Measurements from ENCODE around the gene ERP27. TPM values are rescaled to one million over a fixed set of nuclear protein-coding genes. Genes with fewer than 3 reads are reported as not detected.

Gene ERP27
- total RNA-seq, 1 donor from 2014 or later: not detected

DNA sequence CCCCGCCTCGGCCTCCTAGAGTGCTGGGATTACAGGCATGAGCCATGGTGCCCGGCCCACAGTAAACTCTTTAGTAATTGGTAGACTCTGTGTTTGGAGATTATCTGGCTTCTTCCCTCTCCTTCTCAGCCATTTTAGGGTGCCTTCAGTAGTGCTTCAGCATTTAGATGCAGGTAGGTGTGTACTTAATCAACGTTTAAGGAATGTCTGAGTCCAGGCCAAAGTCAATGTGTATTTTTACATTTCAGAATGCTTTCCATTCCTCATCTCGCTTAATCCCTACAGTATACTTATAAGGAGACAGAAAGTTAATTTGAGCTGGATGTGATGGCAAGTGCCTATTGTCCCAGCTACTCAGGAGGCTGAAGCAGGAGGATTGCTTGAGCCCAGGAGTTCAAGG lies 32.2 kb downstream of the ERP27 start:
- H3K4me3 Mint-ChIP-seq: no peak overlapping the region
- no peaks in the 10 kb centered on the region for H3K27me3 Mint-ChIP-seq (ENCODE audit: low read depth)
- no peak overlapping the region for H3K27ac Mint-ChIP-seq (ENCODE audit: unreplicated experiment)
- peaks cover 8% of the 10 kb centered on the region for H3K9me3 Mint-ChIP-seq
- H3K36me3 Mint-ChIP-seq (ENCODE audit: low read depth): no peaks in the 10 kb centered on the region
- peaks cover 15% of the 10 kb centered on the region for H3K4me1 Mint-ChIP-seq
- no peak for DNase-seq (ENCODE audit: low read depth, low spot score)
- TF ChIP-seq, protein P1, sequence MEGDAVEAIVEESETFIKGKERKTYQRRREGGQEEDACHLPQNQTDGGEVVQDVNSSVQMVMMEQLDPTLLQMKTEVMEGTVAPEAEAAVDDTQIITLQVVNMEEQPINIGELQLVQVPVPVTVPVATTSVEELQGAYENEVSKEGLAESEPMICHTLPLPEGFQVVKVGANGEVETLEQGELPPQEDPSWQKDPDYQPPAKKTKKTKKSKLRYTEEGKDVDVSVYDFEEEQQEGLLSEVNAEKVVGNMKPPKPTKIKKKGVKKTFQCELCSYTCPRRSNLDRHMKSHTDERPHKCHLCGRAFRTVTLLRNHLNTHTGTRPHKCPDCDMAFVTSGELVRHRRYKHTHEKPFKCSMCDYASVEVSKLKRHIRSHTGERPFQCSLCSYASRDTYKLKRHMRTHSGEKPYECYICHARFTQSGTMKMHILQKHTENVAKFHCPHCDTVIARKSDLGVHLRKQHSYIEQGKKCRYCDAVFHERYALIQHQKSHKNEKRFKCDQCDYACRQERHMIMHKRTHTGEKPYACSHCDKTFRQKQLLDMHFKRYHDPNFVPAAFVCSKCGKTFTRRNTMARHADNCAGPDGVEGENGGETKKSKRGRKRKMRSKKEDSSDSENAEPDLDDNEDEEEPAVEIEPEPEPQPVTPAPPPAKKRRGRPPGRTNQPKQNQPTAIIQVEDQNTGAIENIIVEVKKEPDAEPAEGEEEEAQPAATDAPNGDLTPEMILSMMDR (conservative IDR thresholded peaks at IDR 0.05): no peak

DNA sequence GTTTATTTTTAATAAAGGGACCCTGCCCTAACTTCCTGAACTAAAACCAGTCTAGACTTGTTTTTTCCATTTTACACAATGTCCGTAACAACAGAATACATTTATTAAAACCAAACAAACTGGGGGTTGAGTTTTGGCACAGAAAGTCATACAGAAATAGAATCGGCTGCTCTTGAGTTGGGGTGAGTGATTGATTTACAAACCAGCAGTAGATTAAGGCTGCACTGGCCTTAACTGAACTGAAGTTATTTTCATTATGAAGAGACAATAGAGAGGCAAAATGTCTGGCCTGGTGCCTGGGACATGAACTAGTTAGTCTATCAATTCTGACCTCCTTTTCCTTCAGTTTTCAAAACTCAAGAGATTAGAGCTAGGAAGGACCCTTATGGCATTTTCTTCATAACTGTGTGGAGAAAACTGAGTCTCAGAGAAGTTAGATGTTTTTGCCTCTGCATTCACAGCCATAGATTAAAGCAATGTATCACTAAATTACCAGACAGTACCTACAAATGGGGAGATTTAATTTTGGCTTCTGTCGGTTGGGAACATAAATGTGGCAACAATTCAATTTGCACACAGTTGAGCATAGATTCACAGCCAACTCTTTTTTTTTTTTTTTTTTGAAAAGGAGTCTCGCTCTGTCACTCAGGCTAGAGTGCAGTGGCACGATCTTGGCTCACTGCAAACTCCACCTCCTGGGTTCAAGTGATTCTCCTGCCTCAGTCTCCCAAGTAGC lies 32.9 kb downstream of the ERP27 start:
- DNase-seq (ENCODE audit: low read depth, low spot score): no peak
- Mint-ChIP-seq H3K36me3 (ENCODE audit: low read depth) (no peaks in the 10 kb centered on the region), H3K9me3 (peaks cover 9% of the 10 kb centered on the region), H3K27me3 (ENCODE audit: low read depth) (no peaks in the 10 kb centered on the region), H3K4me3 (no peak overlapping the region), H3K27ac (ENCODE audit: unreplicated experiment) (no peak overlapping the region), H3K4me1 (peaks cover 18% of the 10 kb centered on the region)
- TF ChIP-seq, protein P1 (conservative IDR thresholded peaks at IDR 0.05): no peak

DNA sequence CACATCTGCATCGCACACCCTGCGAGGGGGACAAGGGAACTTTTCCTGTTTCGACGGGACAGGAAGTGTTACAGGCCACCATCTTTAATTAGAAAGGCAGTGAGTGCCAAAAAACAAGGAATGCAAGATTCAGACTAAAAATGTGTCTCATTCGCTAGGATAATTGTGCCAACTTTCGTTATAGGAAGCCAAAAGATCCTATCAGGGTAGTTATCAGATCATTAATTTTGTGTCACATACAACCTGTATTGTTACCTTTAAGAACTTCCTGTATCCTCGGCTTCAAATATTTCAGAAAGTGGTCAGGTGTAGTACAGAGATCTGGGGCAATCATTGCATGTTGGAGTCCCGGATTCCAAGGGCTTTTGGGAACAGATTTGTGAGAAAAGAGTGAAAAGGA lies 33.5 kb downstream of the ERP27 start:
- DNase-seq (ENCODE audit: low read depth, low spot score): no peak
- H3K36me3 Mint-ChIP-seq (ENCODE audit: low read depth): no peaks in the 10 kb centered on the region
- no peak overlapping the region for H3K27ac Mint-ChIP-seq (ENCODE audit: unreplicated experiment)
- H3K9me3 Mint-ChIP-seq: peaks cover 8% of the 10 kb centered on the region
- no peaks in the 10 kb centered on the region for H3K27me3 Mint-ChIP-seq (ENCODE audit: low read depth)
- TF ChIP-seq, protein P1 (conservative IDR thresholded peaks at IDR 0.05): no peak
- H3K4me3 Mint-ChIP-seq: no peak overlapping the region
- H3K4me1 Mint-ChIP-seq: peaks cover 17% of the 10 kb centered on the region

DNA sequence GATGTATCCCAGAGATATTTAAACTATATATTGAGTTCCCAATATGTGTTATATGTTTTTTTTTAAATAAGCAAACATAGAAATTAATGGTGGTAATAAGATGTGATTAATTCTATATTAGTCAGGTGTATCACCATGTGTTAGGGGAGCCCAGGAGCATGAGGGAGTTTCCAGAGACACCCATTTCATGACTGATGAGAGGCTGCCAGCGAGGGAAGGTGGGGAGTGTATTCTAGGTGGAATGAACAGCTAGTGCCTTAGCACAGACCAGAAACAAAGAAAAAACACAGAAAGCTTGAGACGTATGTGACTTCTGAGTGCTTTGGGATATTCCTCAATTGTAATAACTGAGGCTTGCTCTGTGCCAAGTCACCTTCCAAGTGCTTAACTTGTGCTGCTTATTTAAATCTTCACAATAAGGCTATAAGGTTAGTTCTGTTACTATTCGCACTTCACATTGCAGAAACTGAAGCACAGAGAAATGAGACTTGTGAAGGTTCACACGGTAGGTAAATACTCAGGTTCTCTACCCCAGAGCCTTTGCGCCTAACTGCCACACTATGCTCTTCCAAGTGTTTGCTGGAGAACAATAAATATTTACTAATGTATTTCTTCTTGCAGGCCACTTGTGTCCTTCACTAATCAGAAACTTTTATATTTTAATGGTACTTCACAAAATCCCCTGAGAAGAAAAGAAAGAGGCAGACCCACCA lies 34.8 kb downstream of the ERP27 start:
- TF ChIP-seq, protein P1 (conservative IDR thresholded peaks at IDR 0.05): no peak
- Mint-ChIP-seq H3K27me3 (ENCODE audit: low read depth) (no peaks in the 10 kb centered on the region), H3K36me3 (ENCODE audit: low read depth) (no peaks in the 10 kb centered on the region), H3K27ac (ENCODE audit: unreplicated experiment) (no peak overlapping the region), H3K4me1 (peaks cover 17% of the 10 kb centered on the region), H3K9me3 (peaks cover 8% of the 10 kb centered on the region), H3K4me3 (no peak overlapping the region)
- no peak for DNase-seq (ENCODE audit: low read depth, low spot score)

DNA sequence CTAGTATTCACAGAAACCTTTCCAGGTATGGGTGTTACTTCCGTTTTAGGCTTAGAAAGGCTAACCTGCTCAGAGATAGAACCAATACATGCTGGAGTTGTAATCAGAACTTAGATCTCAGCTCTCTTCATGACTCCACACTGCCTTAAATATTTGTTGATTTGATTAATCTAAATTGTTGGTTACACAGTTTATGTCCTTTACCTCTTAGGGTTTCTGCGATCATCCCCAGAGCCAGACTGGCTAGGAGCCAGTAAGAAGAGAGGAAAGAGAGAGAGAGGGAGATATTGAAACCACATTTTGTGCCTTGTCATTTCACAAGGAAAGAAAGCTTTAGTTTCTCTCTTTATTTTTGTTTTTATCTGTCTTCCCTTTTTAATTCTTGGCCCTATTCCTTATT lies 35.9 kb downstream of the ERP27 start:
- TF ChIP-seq, protein P1 (conservative IDR thresholded peaks at IDR 0.05): no peak
- no peak for DNase-seq (ENCODE audit: low read depth, low spot score)
- Mint-ChIP-seq H3K4me1 (peaks cover 17% of the 10 kb centered on the region), H3K4me3 (no peak overlapping the region), H3K27me3 (ENCODE audit: low read depth) (no peaks in the 10 kb centered on the region), H3K9me3 (peaks cover 6% of the 10 kb centered on the region), H3K27ac (ENCODE audit: unreplicated experiment) (no peak overlapping the region), H3K36me3 (ENCODE audit: low read depth) (no peaks in the 10 kb centered on the region)
